Subcutaneous adipose tissue (tissue), 4 donors: Measurements from ENCODE around the gene EIF4A2. TPM values are rescaled to one million over a fixed set of nuclear protein-coding genes. Genes with fewer than 3 reads are reported as not detected.

Experiments used
- total RNA-seq, 4 donors: library from RNA; depleted of rRNA; stranded (reverse); fragments of >200 nt; gene quantifications; one replicate each; pipeline ENCODE4 v1.1.0, GENCODE V29; 2016
- TF ChIP-seq, protein P1 (sequence below): fragments of 450-650 bp; IDR thresholded peaks from one replicate; pipeline ENCODE4 v1.5.1; 2016; ENCODE audit warnings: low read depth, mild to moderate bottlenecking, control low read depth, antibody characterized with exemption, moderate library complexity

Gene EIF4A2
- total RNA-seq, 4 donors from 2014 or later: 320 to 423 (median 376) TPM

DNA sequence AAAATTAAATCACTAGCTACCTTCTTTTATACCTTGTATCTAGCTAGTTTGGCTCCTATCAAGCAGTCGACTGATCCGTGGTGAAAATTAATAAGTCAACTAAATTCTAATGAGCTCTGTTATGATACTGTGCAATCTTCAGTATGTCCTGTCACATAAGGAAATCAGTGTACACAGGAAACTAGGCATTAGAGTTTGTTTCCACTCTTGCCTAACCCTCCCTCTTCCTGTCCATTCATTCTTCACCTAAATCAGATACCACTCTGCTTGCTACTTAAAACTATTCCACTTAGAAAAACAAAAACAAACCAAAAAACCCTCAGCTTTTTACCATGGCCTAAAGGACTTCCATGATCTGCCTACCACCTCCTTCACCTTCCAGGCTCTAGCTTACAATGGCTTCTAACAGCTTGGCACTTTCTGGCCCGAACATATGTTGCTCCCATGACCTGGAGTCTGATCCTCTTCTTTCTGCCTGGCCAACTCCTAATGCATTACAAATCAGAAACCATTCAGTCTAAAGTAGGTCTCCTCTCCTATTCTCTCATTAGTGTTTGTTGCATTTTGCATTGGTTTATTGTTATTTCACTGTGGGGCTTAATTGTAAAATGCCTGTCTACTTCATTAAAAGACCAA is 15.0 kb downstream of the EIF4A2 start:
- TF ChIP-seq, protein P1, sequence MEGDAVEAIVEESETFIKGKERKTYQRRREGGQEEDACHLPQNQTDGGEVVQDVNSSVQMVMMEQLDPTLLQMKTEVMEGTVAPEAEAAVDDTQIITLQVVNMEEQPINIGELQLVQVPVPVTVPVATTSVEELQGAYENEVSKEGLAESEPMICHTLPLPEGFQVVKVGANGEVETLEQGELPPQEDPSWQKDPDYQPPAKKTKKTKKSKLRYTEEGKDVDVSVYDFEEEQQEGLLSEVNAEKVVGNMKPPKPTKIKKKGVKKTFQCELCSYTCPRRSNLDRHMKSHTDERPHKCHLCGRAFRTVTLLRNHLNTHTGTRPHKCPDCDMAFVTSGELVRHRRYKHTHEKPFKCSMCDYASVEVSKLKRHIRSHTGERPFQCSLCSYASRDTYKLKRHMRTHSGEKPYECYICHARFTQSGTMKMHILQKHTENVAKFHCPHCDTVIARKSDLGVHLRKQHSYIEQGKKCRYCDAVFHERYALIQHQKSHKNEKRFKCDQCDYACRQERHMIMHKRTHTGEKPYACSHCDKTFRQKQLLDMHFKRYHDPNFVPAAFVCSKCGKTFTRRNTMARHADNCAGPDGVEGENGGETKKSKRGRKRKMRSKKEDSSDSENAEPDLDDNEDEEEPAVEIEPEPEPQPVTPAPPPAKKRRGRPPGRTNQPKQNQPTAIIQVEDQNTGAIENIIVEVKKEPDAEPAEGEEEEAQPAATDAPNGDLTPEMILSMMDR: no peak

DNA sequence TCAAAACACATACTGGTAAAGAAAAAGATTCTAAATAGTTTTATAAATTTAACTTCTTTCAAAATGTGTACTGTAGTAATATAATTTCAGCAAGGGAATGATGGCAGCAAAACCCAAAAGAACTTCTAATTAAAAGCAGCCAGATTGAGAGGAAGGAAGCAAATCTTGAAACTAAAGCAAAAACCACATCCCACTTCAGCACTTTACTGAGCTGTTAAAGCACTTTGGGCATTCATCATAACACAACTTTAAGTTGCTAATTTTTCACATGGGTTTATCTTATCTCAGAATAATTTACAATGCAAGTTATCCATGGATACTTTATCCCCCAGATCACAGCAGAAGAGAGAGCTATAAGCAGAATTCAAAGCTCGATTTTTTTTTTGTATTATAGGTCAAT is 16.9 kb downstream of the EIF4A2 start:
- TF ChIP-seq, protein P1: no peak

DNA sequence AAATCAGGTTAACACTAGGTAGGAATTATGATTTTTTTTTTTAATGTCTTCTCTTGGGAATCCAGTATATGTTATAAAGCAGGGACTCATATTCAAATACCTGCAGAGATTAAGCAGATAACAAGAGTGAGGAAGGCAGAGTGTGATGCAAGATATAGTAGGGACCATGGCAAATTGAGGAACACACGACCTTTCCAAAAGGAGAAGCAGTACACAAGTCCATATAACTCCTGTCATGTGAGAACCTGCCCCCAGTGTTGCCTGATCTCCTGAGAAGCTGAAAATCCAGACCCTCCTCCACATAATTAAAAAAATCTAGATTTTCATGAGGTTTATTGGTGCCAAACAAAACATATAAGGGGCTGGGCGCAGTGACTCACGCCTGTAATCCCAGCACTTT is 19.3 kb downstream of the EIF4A2 start:
- TF ChIP-seq, protein P1: no peak

DNA sequence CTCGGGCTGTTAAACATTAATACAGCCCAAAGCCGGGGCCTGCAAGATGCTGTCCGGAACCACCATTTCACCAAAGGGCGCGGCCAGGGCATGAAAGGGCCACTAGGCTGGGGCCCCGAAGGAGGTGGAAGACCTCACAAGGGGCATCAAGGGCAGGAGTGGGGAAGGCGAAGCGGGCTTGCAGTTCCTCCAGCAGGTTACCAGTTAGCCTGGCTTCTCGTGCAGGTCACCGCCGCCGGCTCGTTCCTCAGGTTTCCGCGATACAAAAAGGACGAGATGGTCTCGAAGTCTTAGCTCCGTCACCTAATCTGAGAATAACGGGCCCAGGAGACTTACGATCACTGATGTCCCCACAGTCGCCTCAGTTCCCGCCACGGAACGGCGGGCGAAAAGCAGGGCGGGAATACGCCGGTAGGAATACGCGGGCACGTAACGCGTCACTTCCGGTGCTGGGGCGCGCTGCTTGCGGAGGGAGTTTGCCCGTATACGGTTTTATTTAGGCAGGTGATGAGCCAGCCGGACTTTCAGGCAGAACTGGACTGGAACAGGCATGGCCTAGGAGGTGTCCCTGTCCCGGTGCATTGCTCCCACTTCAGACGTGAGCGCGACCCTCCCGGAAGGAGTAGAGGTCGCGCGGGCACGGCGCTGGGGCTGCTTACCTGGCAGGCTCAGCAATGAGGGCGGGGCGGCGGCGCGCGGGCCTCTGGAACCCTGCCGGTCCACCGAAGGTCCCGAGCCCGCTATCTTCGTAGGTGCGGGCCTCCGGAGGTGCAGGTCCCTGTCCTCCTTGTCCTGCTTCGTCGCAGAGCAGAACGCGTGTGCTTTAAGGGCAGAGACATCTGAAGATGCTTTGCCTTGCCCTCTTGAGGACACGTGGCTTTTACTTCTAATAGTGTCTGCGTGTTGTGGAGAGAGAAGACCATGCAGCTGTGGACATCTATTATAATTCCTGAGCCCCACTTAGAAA is 23.0 kb downstream of the EIF4A2 start, which contains the start of gene RFC4:
Gene RFC4 (minus strand): TSS at position 394 of the 967 bp plus-strand sequence. CDS start 1,769 bp downstream, outside the sequence.
- TF ChIP-seq, protein P1: no peak

- TF ChIP-seq, protein P1: no peak
Measured at GRCh38 chr3:186807231-186807630, 23.9 kb downstream of the EIF4A2 start.

GRCh38 chr3:186810336-186810996 is 27.1 kb downstream of the EIF4A2 start:
- TF ChIP-seq, protein P1: no peak

DNA sequence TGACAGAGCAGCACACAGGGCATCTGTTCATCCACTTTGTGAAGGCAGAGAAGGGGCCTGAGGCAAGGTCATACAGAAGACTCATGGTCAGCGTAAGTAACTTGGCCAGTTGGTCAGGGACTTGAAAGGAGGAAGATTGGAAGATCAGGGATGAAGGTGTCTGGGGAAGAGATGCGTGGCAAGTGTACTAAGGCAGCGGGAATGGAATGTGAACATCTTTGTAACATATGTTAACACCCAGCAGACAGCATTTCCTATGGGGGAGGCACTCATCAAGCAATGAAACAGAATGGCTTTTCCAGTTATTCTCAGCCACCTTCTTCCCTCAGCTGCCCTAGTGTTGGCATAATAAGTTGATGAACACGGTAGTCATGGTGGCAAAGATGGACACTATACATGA is 30.7 kb downstream of the EIF4A2 start:
- TF ChIP-seq, protein P1: no peak
